ENCODE data around the gene TMEM145. TPM values are rescaled to one million over a fixed set of nuclear protein-coding genes. Genes with fewer than 3 reads are reported as not detected.
A peak's percentile ranks its signal among the peaks of the same experiment; 100 is the strongest.

Gene TMEM145
- total RNA-seq, 1 donor from 2014 or later = 0.82 TPM

DNA sequence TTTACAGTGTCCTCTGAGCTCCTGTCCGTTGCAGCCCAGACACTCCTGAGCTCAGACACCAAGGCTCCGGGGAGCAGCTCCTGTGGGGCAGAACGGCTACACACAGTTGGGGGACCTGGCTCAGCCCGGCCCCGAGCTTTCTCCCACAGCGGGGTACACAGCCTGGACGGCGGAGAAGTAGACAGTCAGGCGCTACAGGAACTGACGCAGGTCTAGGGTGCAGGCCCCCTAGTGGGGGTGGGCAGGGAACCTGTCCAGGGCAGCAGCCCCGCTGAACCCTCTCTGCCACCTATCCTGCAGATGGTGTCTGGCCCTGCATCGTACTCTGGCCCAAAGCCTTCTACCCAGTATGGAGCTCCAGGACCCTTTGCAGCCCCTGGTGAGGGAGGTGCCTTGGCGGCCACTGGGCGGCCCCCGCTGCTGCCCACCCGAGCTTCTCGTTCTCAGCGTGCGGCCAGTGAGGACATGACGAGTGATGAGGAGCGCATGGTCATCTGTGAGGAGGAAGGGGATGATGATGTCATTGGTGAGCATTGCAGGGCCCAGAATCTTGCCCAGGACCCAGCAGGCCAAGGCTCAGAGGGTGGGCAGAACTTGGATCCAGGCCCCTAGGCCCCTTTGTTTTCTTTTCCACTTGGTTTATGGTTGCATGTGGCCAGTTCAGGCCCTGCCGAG is 24.1 kb upstream of the TMEM145 start:
- Mint-ChIP-seq H3K27ac (no peak overlapping the region), H3K4me1 (peaks cover 16% of the 10 kb centered on the region), H3K4me3 (no peak overlapping the region), H3K9me3 (no peaks in the 10 kb centered on the region), H3K27me3 (no peaks in the 10 kb centered on the region), H3K36me3 (ENCODE audit: low read depth) (peaks cover 29% of the 10 kb centered on the region)
- intact Hi-C loops (cut with micrococcal nuclease) = no loop called here
- no peak for DNase-seq

DNA sequence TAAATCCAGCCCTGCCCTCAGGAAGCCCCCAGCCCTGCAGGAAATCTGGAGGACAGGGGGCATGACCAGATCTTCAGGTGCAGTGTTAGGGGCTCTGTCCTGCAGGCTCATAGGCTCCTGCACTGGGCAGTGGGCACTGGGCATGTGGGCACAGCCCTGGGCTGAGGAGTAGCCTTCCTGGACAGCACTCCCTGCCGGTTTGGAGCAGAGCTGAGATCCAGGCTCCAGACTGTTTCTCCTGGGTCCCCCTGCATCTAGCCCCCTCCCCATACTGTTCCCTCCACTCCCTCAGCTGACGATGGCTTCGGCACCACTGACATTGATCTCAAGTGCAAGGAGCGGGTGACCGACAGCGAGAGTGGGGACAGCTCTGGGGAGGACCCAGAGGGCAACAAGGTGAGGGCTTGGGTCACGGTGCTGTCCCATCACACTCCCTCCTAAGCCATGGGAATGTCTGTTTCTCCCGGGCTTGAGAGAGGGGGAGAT is 23.5 kb upstream of the TMEM145 start:
- Mint-ChIP-seq H3K27ac (no peak overlapping the region), H3K36me3 (ENCODE audit: low read depth) (peaks cover 30% of the 10 kb centered on the region), H3K9me3 (no peaks in the 10 kb centered on the region), H3K4me3 (no peak overlapping the region), H3K27me3 (no peaks in the 10 kb centered on the region), H3K4me1 (peaks cover 16% of the 10 kb centered on the region)
- DNase-seq = no peak
- intact Hi-C loops (cut with micrococcal nuclease) = no loop called here

DNA sequence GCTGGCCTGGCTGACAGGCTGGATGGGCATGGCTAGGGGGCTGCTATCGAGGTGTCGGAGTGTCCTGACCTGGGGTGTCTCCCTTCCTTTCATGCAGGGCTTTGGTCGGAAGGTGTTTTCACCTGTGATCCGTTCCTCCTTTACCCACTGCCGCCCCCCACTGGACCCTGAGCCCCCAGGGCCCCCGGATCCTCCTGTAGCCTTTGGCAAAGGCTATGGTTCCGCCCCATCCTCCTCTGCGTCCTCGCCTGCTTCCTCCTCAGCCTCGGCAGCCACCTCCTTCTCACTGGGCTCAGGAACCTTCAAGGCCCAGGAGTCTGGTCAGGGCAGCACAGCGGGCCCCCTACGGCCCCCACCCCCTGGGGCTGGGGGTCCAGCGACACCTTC is 23.0 kb upstream of the TMEM145 start:
- intact Hi-C loops (cut with micrococcal nuclease) = no loop called here
- peaks cover 31% of the 10 kb centered on the region for H3K36me3 Mint-ChIP-seq (ENCODE audit: low read depth)
- peaks cover 11% of the 10 kb centered on the region for H3K4me1 Mint-ChIP-seq
- no peak for DNase-seq
- H3K27ac Mint-ChIP-seq = no peak overlapping the region
- no peak overlapping the region for H3K4me3 Mint-ChIP-seq
- H3K27me3 Mint-ChIP-seq = no peaks in the 10 kb centered on the region
- H3K9me3 Mint-ChIP-seq = no peaks in the 10 kb centered on the region

DNA sequence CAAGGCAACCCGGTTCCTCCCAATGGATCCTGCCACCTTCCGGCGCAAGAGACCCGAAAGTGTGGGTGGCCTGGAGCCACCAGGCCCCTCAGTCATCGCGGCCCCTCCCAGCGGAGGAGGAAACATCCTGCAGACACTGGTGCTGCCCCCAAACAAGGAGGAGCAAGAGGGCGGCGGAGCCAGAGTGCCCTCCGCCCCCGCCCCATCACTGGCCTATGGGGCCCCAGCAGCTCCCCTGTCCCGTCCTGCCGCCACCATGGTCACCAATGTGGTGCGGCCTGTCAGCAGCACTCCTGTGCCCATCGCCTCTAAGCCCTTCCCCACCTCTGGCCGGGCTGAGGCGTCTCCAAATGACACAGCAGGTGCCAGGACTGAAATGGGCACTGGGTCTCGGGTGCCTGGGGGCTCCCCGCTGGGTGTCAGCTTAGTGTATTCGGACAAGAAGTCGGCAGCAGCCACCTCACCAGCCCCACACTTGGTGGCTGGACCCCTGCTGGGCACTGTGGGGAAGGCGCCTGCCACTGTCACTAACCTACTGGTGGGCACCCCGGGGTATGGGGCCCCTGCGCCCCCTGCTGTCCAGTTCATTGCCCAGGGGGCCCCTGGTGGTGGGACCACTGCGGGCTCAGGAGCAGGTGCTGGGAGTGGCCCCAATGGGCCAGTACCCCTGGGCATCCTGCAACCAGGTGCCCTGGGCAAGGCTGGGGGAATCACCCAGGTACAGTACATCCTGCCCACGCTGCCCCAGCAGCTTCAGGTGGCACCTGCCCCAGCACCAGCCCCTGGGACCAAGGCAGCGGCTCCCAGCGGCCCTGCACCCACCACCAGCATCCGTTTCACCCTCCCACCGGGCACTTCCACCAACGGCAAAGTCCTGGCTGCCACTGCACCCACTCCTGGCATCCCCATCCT is 22.3 kb upstream of the TMEM145 start:
- Mint-ChIP-seq H3K27ac (no peak overlapping the region), H3K9me3 (no peaks in the 10 kb centered on the region), H3K36me3 (ENCODE audit: low read depth) (peaks cover 31% of the 10 kb centered on the region), H3K27me3 (no peaks in the 10 kb centered on the region), H3K4me1 (peaks cover 8% of the 10 kb centered on the region), H3K4me3 (no peak overlapping the region)
- intact Hi-C loops (cut with micrococcal nuclease) = no loop called here
- DNase-seq = peak; percentile 82

DNA sequence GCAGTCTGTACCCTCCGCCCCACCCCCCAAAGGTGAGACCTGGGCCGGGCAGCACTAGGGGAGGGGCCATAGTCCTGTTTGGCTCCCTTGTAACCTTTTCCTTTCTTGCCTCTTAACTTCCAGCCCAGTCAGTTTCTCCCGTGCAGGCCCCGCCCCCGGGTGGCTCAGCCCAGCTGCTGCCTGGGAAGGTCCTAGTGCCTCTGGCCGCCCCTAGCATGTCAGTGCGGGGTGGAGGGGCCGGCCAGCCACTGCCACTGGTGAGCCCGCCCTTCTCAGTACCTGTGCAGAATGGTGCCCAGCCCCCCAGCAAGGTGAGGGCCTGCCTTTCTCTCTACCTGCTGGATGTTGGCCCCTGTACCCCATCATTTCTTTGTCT is 21.7 kb upstream of the TMEM145 start:
- Mint-ChIP-seq H3K4me1 (peaks cover 4% of the 10 kb centered on the region), H3K36me3 (ENCODE audit: low read depth) (peaks cover 28% of the 10 kb centered on the region), H3K4me3 (no peak overlapping the region), H3K27ac (no peak overlapping the region), H3K27me3 (no peaks in the 10 kb centered on the region), H3K9me3 (no peaks in the 10 kb centered on the region)
- no peak for DNase-seq
- intact Hi-C loops (cut with micrococcal nuclease) = no loop called here

DNA sequence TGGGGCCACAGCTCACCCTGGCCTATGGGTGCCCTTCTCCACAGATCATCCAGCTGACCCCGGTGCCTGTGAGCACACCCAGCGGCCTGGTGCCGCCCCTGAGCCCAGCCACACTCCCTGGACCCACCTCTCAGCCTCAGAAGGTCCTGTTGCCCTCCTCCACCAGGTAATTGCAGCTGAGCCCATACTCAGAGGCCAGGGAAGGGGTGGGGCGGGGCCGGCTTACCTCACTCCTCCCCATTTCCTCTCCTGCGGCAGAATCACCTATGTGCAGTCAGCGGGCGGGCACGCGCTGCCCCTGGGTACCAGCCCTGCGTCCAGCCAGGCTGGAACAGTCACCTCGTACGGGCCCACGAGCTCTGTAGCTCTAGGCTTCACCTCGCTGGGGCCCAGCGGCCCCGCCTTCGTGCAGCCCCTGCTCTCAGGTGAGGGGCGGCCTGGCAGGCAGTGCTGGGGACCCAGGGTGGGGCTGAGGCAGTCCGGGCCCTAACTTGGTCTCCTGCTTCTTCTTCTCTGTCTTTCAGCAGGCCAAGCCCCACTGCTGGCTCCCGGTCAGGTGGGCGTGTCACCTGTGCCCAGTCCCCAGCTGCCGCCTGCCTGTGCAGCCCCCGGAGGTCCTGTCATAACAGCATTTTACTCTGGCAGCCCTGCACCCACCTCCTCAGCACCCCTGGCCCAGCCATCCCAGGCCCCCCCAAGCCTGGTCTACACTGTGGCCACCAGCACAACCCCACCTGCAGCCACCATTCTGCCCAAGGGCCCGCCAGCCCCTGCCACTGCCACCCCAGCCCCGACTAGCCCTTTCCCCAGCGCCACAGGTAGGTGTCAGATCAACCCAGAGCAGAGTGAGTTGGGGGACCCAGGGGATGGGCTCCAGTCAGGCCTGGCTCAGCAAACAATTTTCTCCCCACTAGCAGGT is 20.8 kb upstream of the TMEM145 start:
- intact Hi-C loops (cut with micrococcal nuclease) = no loop called here
- no peaks in the 10 kb centered on the region for H3K27me3 Mint-ChIP-seq
- H3K4me1 Mint-ChIP-seq = peaks cover 4% of the 10 kb centered on the region
- no peak for DNase-seq
- no peak overlapping the region for H3K4me3 Mint-ChIP-seq
- H3K36me3 Mint-ChIP-seq (ENCODE audit: low read depth) = peaks cover 28% of the 10 kb centered on the region
- no peaks in the 10 kb centered on the region for H3K9me3 Mint-ChIP-seq
- H3K27ac Mint-ChIP-seq = peak overlapping the region; percentile 32

DNA sequence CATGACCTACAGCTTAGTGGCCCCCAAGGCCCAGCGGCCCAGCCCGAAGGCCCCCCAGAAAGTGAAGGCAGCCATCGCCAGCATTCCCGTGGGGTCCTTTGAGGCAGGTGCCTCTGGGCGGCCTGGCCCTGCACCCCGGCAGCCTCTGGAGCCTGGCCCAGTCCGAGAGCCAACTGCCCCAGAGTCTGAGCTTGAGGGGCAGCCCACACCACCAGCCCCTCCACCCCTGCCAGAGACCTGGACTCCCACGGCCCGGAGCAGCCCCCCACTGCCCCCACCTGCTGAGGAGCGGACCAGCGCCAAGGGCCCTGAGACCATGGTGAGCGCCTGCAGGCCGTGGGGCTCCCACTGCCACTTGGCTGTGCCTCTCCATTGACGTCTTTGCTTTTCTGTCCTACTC is 20.1 kb upstream of the TMEM145 start:
- Mint-ChIP-seq H3K9me3 (no peaks in the 10 kb centered on the region), H3K27ac (no peak overlapping the region), H3K4me1 (peaks cover 4% of the 10 kb centered on the region), H3K4me3 (no peak overlapping the region), H3K27me3 (no peaks in the 10 kb centered on the region), H3K36me3 (ENCODE audit: low read depth) (peaks cover 25% of the 10 kb centered on the region)
- intact Hi-C loops (cut with micrococcal nuclease) = no loop called here
- no peak for DNase-seq

DNA sequence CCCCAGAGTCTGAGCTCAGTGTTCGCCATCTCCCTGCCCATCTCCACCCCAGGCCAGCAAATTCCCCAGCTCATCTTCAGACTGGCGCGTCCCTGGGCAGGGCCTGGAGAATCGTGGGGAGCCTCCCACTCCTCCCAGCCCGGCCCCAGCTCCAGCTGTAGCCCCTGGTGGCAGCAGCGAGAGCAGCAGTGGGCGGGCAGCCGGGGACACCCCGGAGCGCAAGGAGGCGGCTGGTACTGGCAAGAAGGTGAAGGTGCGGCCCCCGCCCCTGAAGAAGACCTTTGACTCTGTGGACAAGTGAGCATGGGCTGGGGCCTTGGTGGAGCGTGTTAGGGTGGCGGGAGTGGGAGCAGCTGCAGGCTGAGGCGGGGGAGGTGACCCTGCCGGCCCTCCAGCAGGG is 19.6 kb upstream of the TMEM145 start:
- DNase-seq = no peak
- Mint-ChIP-seq H3K36me3 (ENCODE audit: low read depth) (peaks cover 21% of the 10 kb centered on the region), H3K4me3 (no peak overlapping the region), H3K27me3 (no peaks in the 10 kb centered on the region), H3K9me3 (no peaks in the 10 kb centered on the region), H3K27ac (no peak overlapping the region), H3K4me1 (peaks cover 4% of the 10 kb centered on the region)
- intact Hi-C loops (cut with micrococcal nuclease) = no loop called here

DNA sequence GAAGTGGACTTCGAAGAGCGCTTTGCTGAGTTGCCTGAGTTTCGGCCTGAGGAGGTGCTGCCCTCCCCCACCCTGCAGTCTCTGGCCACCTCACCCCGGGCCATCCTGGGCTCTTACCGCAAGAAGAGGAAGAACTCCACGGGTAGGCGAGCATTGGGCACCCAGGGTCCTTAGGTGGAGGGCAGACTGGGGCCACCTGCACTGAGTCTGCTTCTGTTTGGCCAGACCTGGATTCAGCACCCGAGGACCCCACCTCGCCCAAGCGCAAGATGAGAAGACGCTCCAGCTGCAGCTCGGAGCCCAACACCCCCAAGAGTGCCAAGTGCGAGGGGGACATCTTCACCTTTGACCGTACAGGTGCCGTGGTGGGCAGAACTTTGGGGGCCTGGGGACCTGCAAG is 19.2 kb upstream of the TMEM145 start:
- H3K9me3 Mint-ChIP-seq = no peaks in the 10 kb centered on the region
- H3K27ac Mint-ChIP-seq = no peak overlapping the region
- no peak for DNase-seq
- intact Hi-C loops (cut with micrococcal nuclease) = no loop called here
- H3K36me3 Mint-ChIP-seq (ENCODE audit: low read depth) = peaks cover 21% of the 10 kb centered on the region
- peaks cover 4% of the 10 kb centered on the region for H3K4me1 Mint-ChIP-seq
- no peak overlapping the region for H3K4me3 Mint-ChIP-seq
- no peaks in the 10 kb centered on the region for H3K27me3 Mint-ChIP-seq

DNA sequence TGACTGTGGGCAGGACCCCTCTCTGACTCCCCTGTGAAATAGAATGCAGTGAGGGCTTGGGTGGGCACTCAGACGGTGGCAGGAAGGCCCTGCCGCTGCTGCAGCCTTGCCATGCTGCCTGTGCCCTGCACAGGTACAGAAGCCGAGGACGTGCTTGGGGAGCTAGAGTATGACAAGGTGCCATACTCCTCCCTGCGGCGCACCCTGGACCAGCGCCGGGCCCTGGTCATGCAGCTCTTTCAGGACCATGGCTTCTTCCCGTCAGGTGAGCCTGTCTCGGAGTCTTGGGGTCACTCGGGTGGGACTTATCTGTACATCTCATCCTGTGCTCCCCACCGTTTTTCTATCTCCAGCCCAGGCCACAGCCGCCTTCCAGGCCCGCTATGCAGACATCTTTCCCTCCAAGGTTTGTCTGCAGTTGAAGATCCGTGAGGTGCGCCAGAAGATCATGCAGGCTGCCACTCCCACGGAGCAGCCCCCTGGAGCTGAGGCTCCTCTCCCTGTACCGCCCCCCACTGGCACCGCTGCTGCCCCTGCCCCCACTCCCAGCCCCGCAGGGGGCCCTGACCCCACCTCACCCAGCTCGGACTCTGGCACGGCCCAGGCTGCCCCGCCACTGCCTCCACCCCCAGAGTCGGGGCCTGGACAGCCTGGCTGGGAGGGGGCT is 18.5 kb upstream of the TMEM145 start:
- Mint-ChIP-seq H3K27ac (no peak overlapping the region), H3K27me3 (no peaks in the 10 kb centered on the region), H3K9me3 (no peaks in the 10 kb centered on the region), H3K4me3 (no peak overlapping the region), H3K36me3 (ENCODE audit: low read depth) (peaks cover 21% of the 10 kb centered on the region), H3K4me1 (peaks cover 4% of the 10 kb centered on the region)
- no peak for DNase-seq
- intact Hi-C loops (cut with micrococcal nuclease) = no loop called here

DNA sequence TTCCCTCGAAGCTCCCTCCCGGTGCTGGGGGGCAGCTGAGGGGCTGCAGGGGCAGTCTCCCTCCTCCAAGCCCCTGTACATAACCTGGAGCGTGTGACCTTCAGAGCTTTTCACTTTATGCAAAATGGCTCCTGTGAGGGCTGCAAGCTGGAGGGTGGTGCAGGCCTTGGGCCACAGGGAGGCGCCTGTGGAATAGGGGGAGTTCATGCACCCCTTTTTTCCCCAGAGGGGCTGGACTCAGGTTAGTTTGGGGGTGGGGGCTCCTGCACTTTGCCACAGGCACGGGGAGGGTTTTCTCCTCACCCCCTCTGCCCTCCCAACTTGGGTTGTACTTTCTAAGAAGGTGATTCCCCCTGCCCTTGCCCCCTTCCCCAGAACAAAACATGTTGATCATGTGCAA is 17.8 kb upstream of the TMEM145 start:
- H3K27me3 Mint-ChIP-seq = no peaks in the 10 kb centered on the region
- no peaks in the 10 kb centered on the region for H3K9me3 Mint-ChIP-seq
- peaks cover 4% of the 10 kb centered on the region for H3K4me1 Mint-ChIP-seq
- no peak overlapping the region for H3K27ac Mint-ChIP-seq
- H3K4me3 Mint-ChIP-seq = no peak overlapping the region
- no peak for DNase-seq
- intact Hi-C loops (cut with micrococcal nuclease) = no loop called here
- peaks cover 23% of the 10 kb centered on the region for H3K36me3 Mint-ChIP-seq (ENCODE audit: low read depth)

DNA sequence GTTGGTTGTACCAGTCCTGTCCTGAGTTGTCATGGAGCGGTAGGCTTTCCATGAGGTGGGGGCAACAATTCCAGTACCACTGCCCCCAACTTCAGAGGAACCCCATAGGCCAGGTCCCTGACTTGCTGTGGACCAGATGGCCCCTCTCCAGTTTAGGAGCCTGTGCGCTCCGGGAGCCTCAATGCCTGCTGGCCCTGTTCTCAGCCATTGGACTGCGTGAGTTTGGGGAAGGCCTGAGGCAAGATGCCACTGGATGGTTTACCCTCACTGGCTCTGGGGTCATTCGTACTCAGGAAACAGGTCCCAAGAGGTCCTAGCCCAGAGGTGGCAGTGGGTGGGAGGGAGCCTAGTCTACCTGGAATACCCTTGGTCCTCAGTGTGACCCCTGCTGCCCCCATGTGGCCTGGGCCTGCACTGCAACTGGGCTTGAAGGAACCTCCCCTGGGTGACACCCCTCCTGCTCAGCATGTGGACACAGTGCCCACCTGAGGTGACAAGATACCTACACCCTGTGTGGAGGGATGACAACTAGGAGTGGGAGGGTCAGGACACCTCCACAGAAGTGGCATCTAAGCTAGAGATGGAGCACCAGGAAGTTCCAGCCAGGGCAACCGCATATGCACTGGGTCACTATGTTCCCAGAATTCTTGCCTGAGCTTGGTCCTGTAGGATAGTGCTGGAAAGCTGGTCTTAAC is 17.1 kb upstream of the TMEM145 start:
- peak; percentile 97 for DNase-seq
- Mint-ChIP-seq H3K4me1 (peaks cover 4% of the 10 kb centered on the region), H3K27ac (no peak overlapping the region), H3K9me3 (no peaks in the 10 kb centered on the region), H3K27me3 (no peaks in the 10 kb centered on the region), H3K4me3 (no peak overlapping the region), H3K36me3 (ENCODE audit: low read depth) (peaks cover 23% of the 10 kb centered on the region)
- intact Hi-C loops (cut with micrococcal nuclease) = no loop called here

DNA sequence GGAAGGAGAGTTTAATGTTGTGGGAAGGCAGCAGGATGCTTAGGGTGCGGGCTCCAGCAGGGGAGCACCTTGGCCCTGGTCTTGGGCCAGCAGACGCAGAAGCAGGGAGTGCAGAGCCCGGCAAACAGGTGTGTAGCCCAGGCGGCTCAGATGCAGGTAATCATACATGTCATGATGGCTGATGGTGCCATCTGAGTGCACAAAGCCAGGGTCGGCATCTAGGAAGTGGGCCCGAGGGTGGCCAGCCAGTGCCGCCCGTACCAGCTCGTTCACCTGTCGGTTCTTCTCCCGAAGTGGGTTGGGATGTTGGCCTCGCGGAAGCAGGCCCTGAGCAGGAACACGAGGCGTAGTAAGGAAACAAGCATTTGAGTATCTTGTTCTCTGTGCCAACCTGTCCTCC is 16.1 kb upstream of the TMEM145 start:
- intact Hi-C loops (cut with micrococcal nuclease) = no loop called here
- no peaks in the 10 kb centered on the region for H3K9me3 Mint-ChIP-seq

More for the DNA sequence above, 16.1 kb upstream of the TMEM145 start:
- H3K27ac Mint-ChIP-seq = no peak overlapping the region
- H3K4me3 Mint-ChIP-seq = no peak overlapping the region
- H3K36me3 Mint-ChIP-seq (ENCODE audit: low read depth) = peaks cover 14% of the 10 kb centered on the region
- peak; percentile 56 for DNase-seq
- no peaks in the 10 kb centered on the region for H3K27me3 Mint-ChIP-seq
- H3K4me1 Mint-ChIP-seq = peaks cover 10% of the 10 kb centered on the region
